Peyer's patch (tissue), 4 donors: ENCODE data around the gene OCA2. TPM values are rescaled to one million over a fixed set of nuclear protein-coding genes. Genes with fewer than 3 reads are reported as not detected.
"Not testable (repeated sequence)": the region's sequence is repeated elsewhere in the genome, so short reads cannot be mapped to it uniquely, and the experiment has no call there.

Experiments used
- DNase-seq, 3 donors: peaks; one replicate each; pipeline ENCODE4 v3.0.0-alpha.2; 2017 to 2019
- H3K27ac ChIP-seq, 4 donors: fragments of 200-600 bp; sonication (generic); one replicate each; pipeline ENCODE4 v1.5.1; 2016 to 2019
- H3K27me3 ChIP-seq, 2 donors: fragments of 200-600 bp; sonication (generic); one replicate each; pipeline ENCODE4 v1.5.1; 2019
- H3K36me3 ChIP-seq, 3 donors: fragments of 200-600 bp; sonication (generic); one replicate each; pipeline ENCODE4 v1.5.1; 2016 to 2019
- H3K4me1 ChIP-seq, 4 donors: fragments of 200-600 bp; sonication (generic); one replicate each; pipeline ENCODE4 v1.5.1; 2016 to 2019
- H3K4me3 ChIP-seq, 4 donors: fragments of 200-600 bp; sonication (generic); 1 replicate in 3 of 4; 2 replicates in 1 of 4; pipeline ENCODE4 v1.5.1; 2016 to 2019; ENCODE audit warnings: mild to moderate bottlenecking in 1 of 4
- H3K9me3 ChIP-seq, 4 donors: fragments of 200-600 bp; sonication (generic); one replicate each; pipeline ENCODE4 v1.5.1; 2016 to 2019; ENCODE audit warnings: mild to moderate bottlenecking in 1 of 4
- POLR2A ChIP-seq, 2 donors: fragments of 450-650 bp; IDR thresholded peaks; one replicate each; pipeline ENCODE4 v1.5.1; 2017; ENCODE audit warnings: antibody characterized with exemption in 2 of 2, mild to moderate bottlenecking in 2 of 2, moderate library complexity in 2 of 2
- total RNA-seq, 4 donors: library from RNA; depleted of rRNA; stranded (reverse); fragments of >200 nt; gene quantifications; one replicate each; pipeline ENCODE4 v1.1.0, GENCODE V29; 2016
- TF ChIP-seq, protein P1 (sequence below), 6 experiments: fragments of 450-650 bp in 4 of 6; fragments of 200-600 bp in 2 of 6; sonication (generic) in 1 of 6; IDR thresholded peaks; one replicate each; pipeline ENCODE4 v1.5.1; 2017 to 2019; ENCODE audit warnings: antibody characterized with exemption in 6 of 6, mild to moderate bottlenecking in 3 of 6, moderate library complexity in 1 of 6

OCA2 gene
- total RNA-seq, 4 donors from 2014 or later = 1.4 to 3.0 TPM; not detected in 2

DNA sequence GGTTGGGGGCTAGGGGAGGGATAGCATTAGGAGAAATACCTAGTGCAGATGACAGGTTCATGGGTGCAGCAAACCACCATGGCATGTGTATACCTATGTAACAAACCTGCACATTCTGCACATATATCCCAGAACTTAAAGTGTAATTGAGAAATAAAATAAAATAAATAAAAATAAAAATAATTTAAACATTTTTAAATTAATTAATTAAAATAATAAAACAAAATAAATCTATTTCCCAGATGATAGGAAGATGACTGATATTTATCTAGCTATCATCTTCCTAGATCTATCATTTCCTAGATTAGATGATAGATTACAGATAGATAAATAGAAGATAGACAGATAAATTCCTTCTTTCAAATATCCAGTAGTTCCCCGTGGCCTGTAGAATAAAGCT, 137.3 kb downstream of the OCA2 start:
- Histone ChIP-seq H3K4me3 (no peak overlapping the region), H3K27me3 (no peaks in the 10 kb centered on the region), H3K36me3 (no peaks in the 10 kb centered on the region), H3K27ac (no peak overlapping the region), H3K4me1 (no peaks in the 10 kb centered on the region), H3K9me3 (no peaks in the 10 kb centered on the region)
- DNase-seq = no peak
- TF ChIP-seq, protein P1, sequence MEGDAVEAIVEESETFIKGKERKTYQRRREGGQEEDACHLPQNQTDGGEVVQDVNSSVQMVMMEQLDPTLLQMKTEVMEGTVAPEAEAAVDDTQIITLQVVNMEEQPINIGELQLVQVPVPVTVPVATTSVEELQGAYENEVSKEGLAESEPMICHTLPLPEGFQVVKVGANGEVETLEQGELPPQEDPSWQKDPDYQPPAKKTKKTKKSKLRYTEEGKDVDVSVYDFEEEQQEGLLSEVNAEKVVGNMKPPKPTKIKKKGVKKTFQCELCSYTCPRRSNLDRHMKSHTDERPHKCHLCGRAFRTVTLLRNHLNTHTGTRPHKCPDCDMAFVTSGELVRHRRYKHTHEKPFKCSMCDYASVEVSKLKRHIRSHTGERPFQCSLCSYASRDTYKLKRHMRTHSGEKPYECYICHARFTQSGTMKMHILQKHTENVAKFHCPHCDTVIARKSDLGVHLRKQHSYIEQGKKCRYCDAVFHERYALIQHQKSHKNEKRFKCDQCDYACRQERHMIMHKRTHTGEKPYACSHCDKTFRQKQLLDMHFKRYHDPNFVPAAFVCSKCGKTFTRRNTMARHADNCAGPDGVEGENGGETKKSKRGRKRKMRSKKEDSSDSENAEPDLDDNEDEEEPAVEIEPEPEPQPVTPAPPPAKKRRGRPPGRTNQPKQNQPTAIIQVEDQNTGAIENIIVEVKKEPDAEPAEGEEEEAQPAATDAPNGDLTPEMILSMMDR (IDR thresholded peaks at IDR 0.05) = no peak
- TF ChIP-seq POLR2A (IDR thresholded peaks at IDR 0.05) = no peak

DNA sequence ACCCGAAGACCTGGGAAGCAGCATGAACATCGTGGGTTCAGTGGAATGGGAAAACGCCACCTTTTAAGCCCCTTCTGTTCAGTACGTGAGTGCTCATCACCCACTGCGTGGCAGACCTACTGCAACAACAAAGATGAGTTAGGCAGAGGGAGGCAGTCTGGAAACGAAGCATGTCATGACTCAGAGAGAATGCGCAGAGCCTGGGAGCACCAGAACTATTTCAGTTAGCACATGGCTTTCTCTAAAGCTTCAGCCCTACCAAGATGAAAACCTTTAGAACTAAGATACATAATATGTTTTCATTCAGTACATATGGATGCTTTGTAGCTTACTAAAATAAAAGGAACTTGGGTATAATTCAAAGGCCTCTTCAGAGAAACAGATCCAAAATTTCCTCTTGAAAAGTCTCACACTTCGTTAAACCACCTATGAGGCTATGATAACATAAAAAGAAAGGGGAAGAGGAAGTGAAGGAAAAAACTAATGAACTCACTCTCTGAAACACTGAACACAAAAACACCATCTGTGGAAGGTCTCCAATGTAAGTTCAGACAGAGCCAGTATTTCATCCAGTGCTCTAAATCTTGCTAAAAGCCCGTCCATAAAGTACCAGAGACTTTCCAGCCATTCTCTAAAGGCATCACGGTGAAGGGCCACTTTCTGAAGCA, 140.1 kb downstream of the OCA2 start:
- DNase-seq = no peak
- Histone ChIP-seq H3K4me1 (no peaks in the 10 kb centered on the region), H3K9me3 (peaks cover 0 to 2% (median 0%) of the 10 kb centered on the region in 4 donors), H3K4me3 (no peak overlapping the region), H3K27me3 (no peaks in the 10 kb centered on the region), H3K27ac (no peak overlapping the region), H3K36me3 (no peaks in the 10 kb centered on the region)
- TF ChIP-seq, protein P1 (IDR thresholded peaks at IDR 0.05) = no peak

DNA sequence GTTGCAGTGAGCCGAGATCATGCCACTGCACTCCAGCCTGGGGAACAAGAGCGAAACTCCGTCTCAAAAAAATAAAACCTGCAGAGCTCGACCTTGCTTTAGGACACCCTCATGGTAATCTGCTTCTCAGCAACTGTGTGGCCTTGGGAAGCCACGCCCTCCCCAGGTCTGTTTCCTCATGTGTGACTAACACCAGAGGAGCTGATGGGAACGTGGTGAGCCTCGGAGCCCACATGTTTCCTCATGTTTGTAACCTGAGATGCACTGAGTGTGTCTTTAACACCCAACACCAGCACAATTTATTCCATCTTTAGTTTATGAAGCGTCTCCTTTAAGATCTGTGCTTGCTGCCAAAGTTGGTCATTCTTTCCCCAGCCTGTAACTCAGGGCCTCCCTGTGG, 142.8 kb downstream of the OCA2 start:
- Histone ChIP-seq H3K27me3 (no peaks in the 10 kb centered on the region), H3K27ac (no peak overlapping the region), H3K4me1 (no peaks in the 10 kb centered on the region), H3K9me3 (peaks cover 0 to 2% (median 0%) of the 10 kb centered on the region in 4 donors), H3K36me3 (no peaks in the 10 kb centered on the region), H3K4me3 (no peak overlapping the region)
- DNase-seq = peak in 1 of 3 donors; percentile 18
- no peak for TF ChIP-seq POLR2A (IDR thresholded peaks at IDR 0.05)
- TF ChIP-seq, protein P1 (IDR thresholded peaks at IDR 0.05) = no peak

DNA sequence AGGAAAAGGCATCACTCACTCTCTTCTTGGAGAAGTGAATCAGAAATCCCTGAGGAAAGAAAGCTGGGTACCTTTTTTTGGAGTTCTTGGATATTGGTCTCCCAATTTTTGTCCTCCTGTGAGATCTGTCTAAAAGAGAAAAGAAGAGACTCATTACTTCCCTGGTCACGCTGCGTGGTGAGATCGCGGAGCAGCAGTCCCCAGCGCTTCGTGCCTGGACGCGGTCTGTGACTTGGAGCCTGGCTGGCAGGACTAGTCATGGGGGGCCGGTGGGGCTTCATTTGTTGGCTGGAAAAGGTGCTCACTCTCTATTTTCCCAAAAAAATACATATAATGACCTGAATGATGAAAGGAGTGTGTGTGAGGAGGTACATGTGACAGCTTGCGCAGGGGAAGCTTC, 144.0 kb downstream of the OCA2 start:
- Histone ChIP-seq H3K36me3 (no peaks in the 10 kb centered on the region), H3K27me3 (no peaks in the 10 kb centered on the region), H3K4me3 (no peak overlapping the region), H3K27ac (no peak overlapping the region), H3K9me3 (peaks cover 0 to 2% (median 0%) of the 10 kb centered on the region in 4 donors), H3K4me1 (no peaks in the 10 kb centered on the region)
- no peak for DNase-seq
- no peak for TF ChIP-seq POLR2A (IDR thresholded peaks at IDR 0.05)
- TF ChIP-seq, protein P1 (IDR thresholded peaks at IDR 0.05) = no peak

DNA sequence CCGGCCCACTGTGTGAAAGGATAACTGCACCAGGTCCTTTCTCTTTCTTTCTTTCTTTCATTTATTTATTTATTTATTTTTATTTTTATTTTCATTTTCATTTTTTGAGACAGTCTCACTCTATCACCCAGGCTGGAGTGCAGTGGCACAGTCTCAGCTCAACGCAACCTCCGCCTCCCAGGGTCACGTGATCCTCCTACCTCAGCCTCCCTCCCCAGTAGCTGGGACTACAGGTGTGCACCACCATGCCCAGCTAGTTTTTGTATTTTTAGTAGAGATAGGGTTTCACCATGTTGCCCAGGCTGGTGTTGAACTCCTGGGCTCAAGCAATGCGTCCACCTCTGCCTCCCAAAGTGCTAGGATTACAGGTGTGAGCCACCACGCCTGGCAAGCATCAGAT, 146.5 kb downstream of the OCA2 start:
- not testable (repeated sequence) for H3K4me1 ChIP-seq, H3K9me3 ChIP-seq, H3K27me3 ChIP-seq, H3K4me3 ChIP-seq, H3K36me3 ChIP-seq, DNase-seq, H3K27ac ChIP-seq

DNA sequence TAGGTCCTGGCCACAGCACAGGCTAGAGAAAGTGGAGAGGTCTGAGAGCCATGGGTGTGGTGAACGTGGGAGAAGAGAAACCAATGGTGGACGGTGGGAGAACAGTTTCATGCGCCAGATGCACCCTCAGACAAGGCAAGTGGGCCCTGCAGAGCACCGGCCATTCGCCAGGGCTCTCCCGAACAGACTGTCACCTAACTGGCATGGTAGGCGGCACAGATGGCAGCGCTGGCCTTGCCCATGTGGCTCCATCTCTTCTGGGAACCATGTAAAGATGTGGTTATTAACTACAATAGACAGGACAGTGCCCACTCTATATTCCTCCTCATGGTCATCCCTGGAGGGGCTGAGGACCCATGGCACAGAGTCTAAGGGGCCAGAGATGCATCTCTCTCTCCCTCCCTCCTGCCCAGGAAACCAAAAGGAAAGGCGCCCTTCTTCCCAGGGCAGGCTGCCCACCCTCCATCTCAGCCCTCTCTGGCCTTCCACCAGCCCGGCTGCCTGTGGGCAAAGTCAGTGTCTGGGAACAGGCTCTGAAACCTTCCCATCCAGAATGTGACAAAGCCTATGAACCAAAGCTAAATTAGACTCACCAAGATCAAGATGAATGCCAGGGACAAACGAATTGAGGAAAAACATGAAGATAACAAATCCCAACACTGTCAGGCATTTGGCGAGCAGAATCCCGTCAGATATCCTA, 147.8 kb downstream of the OCA2 start:
- Histone ChIP-seq H3K4me1 (no peaks in the 10 kb centered on the region), H3K36me3 (no peaks in the 10 kb centered on the region), H3K27me3 (no peaks in the 10 kb centered on the region), H3K9me3 (peaks cover 0 to under 1% (median 0%) of the 10 kb centered on the region in 4 donors), H3K27ac (no peak overlapping the region), H3K4me3 (no peak overlapping the region)
- no peak for DNase-seq
- TF ChIP-seq, protein P1 (IDR thresholded peaks at IDR 0.05) = no peak
- TF ChIP-seq POLR2A (IDR thresholded peaks at IDR 0.05) = no peak
